ENCODE results near the gene VPS51. TPM values are rescaled to one million over a fixed set of nuclear protein-coding genes. Genes with fewer than 3 reads are reported as not detected.
A peak's percentile ranks its signal among the peaks of the same experiment; 100 is the strongest.

Gene VPS51
- total and polyA plus RNA-seq, 9 of the 15 experiments (the other 6 are each of a cell fraction or from before 2014, with no cell fraction given): 1.8 to 143 (median 46.8) TPM

- H3K9me3 ChIP-seq (replicated peaks; ENCODE audit: control insufficient read depth, insufficient read depth, low read depth, low read length): no peaks in the 10 kb centered on the region
- no peaks in the 10 kb centered on the region for H3K9me1 ChIP-seq (ENCODE audit: control insufficient read depth, insufficient read depth, low read length)
- peaks cover 20% of the 10 kb centered on the region for H3K36me3 ChIP-seq (ENCODE audit: control insufficient read depth, insufficient read depth, low read length)
- H4K20me1 ChIP-seq (replicated peaks; ENCODE audit: control insufficient read depth, insufficient read depth, low read length): 0 out of 2 replicates have a peak, but pooled peaks cover 2% of the 10 kb centered on the region
- TF ChIP-seq ELF1 (tag; IDR thresholded peaks at IDR 0.05): no peak
- no peak for TF ChIP-seq TCF7L2 (IDR thresholded peaks at IDR 0.05; ENCODE audit: low read depth, low read length)
- TF ChIP-seq IRF2 (CRISPR knock-in tag; IDR thresholded peaks at IDR 0.05): no peak
- TF ChIP-seq, protein P1, sequence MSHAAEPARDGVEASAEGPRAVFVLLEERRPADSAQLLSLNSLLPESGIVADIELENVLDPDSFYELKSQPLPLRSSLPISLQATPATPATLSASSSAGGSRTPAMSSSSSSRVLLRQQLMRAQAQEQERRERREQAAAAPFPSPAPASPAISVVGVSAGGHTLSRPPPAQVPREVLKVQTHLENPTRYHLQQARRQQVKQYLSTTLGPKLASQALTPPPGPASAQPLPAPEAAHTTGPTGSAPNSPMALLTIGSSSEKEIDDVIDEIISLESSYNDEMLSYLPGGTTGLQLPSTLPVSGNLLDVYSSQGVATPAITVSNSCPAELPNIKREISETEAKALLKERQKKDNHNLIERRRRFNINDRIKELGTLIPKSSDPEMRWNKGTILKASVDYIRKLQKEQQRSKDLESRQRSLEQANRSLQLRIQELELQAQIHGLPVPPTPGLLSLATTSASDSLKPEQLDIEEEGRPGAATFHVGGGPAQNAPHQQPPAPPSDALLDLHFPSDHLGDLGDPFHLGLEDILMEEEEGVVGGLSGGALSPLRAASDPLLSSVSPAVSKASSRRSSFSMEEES (CRISPR knock-in tag; IDR thresholded peaks at IDR 0.05): no peak
- TF ChIP-seq RBM17 (IDR thresholded peaks at IDR 0.05; ENCODE audit: borderline replicate concordance, low read depth, low read length): no peak
- no peak for TF ChIP-seq ETS1 (conservative IDR thresholded peaks at IDR 0.05; ENCODE audit: control insufficient read depth, low read depth, low read length)
- TF ChIP-seq MCM2 (IDR thresholded peaks at IDR 0.05; ENCODE audit: low read depth): no peak
- TF ChIP-seq AFF4 (CRISPR knock-in tag; IDR thresholded peaks at IDR 0.05): no peak
- TF ChIP-seq ZKSCAN1 (IDR thresholded peaks at IDR 0.05; ENCODE audit: low read depth, low read length): no peak
- FAIRE-seq: no peak
- H3K9ac ChIP-seq (ENCODE audit: insufficient read depth in 1 of 2, low read depth in 2 of 2, low read length in 2 of 2): peak overlapping the region in 1 of 2 experiments; percentile 15; a peak in 1 of 4 replicates
- no peak overlapping the region for H3K4me2 ChIP-seq (ENCODE audit: insufficient read depth, low read length)
- H3K27me3 ChIP-seq (ENCODE audit: control insufficient read depth in 2 of 2, insufficient read depth in 2 of 2, low read length in 2 of 2): no peaks in the 10 kb centered on the region
- no TSS peak for BruUV-seq (replicated peaks)
- no peak overlapping the region for H3K4me3 ChIP-seq
- H3K27ac ChIP-seq (ENCODE audit: extremely low read depth, low read depth, low read length): no peak overlapping the region
- peaks cover 1 to 3% of the 10 kb centered on the region in 2 experiments; a peak in 3 of 5 replicates for H3K4me1 ChIP-seq (replicated peaks in 1 of 2; ENCODE audit: control insufficient read depth in 2 of 2, insufficient read depth in 2 of 2, low read length in 2 of 2)
- H3K79me2 ChIP-seq (ENCODE audit: control insufficient read depth, insufficient read depth, low read length): peaks cover 4% of the 10 kb centered on the region; the same call in 2 of the 3 replicates
- no peak for ATAC-seq
- 13% methylated on average over 1 of the region's 1 CpG for WGBS (ENCODE audit: insufficient coverage, low coverage, missing lambda C conversion rate)
- intact Hi-C loops (cut with micrococcal nuclease) (no loop called here), in situ Hi-C loops (cut with MboI) (no loop called here)
- no peak for DNase-seq (ENCODE audit: extremely low read depth in 1 of 4, low spot score in 3 of 4)
- no peak overlapping the region for H2AFZ ChIP-seq (ENCODE audit: low read depth, low read length)
- ChIA-PET POLR2A (interaction anchor here (2.4 kb wide), 1 partner anchor 10 kb away, joined by 11 read pairs; no protein-coding TSS in a partner anchor), CTCF (ENCODE audit: low intra/inter-chr PET ratio) (no interaction called here)
Observed at GRCh38 chr11:65072631-65072966, 23.4 kb upstream of the VPS51 start.

All from K562 (cell line).